Measurements from ENCODE around the gene MS4A3. TPM values are rescaled to one million over a fixed set of nuclear protein-coding genes. Genes with fewer than 3 reads are reported as not detected.
"Not testable (repeated sequence)": the region's sequence is repeated elsewhere in the genome, so short reads cannot be mapped to it uniquely, and the experiment has no call there.

MS4A3 gene
- polyA plus RNA-seq, 2 of the 4 experiments (the other 2 are of a cell fraction): not detected

- Histone ChIP-seq H3K9me3 (no peaks in the 10 kb centered on the region), H3K4me1 (no peaks in the 10 kb centered on the region), H3K27ac (no peak overlapping the region), H3K4me3 (no peak overlapping the region), H3K4me2 (no peak overlapping the region)
- CTCF ChIA-PET: no interaction called here
- no peak for FAIRE-seq
- peak in 1 of 2 experiments; percentile 4 for DNase-seq (ENCODE audit: low read depth in 1 of 2, low spot score in 1 of 2)
- POLR2A ChIA-PET: no interaction called here
- no peak for ATAC-seq
- TF ChIP-seq RNF2 (IDR thresholded peaks at IDR 0.05; ENCODE audit: borderline replicate concordance, low read depth) (no peak), ZFP36 (IDR thresholded peaks at IDR 0.05; ENCODE audit: borderline replicate concordance, partially characterized antibody) (no peak), FOSL2 (IDR thresholded peaks at IDR 0.05) (no peak), FOSL2 (CRISPR knock-in tag; IDR thresholded peaks at IDR 0.05) (peak; percentile 27; the same call in 1 of the 2 replicates), RCOR1 (IDR thresholded peaks at IDR 0.05; ENCODE audit: low read depth, low read length) (no peak), ZNF302 (CRISPR knock-in tag; IDR thresholded peaks at IDR 0.05) (no peak)
Observed at GRCh38 chr11:60098508-60098907, 42.0 kb downstream of the MS4A3 start.

- WGBS (ENCODE audit: missing lambda C conversion rate): 83% methylated on average over 1 of the region's 1 CpG
- H3K4me2 ChIP-seq: no peak overlapping the region
- no peak overlapping the region for H3K4me3 ChIP-seq
- no peak for DNase-seq (ENCODE audit: low read depth in 1 of 2, low spot score in 1 of 2)
- TF ChIP-seq KDM5A (IDR thresholded peaks at IDR 0.05) (no peak), HOXA7 (CRISPR knock-in tag; IDR thresholded peaks at IDR 0.05) (no peak), KDM1A (IDR thresholded peaks at IDR 0.05; ENCODE audit: low read depth) (no peak), HES2 (IDR thresholded peaks at IDR 0.05) (no peak), CTCF (IDR thresholded peaks at IDR 0.05) (no peak), JUN (IDR thresholded peaks at IDR 0.05) (no peak), EHMT2 (IDR thresholded peaks at IDR 0.05; ENCODE audit: low read depth) (no peak), HEYL (CRISPR knock-in tag; IDR thresholded peaks at IDR 0.05) (no peak), CHD4 (IDR thresholded peaks at IDR 0.05; ENCODE audit: borderline replicate concordance) (no peak), ZSCAN20 (CRISPR knock-in tag; IDR thresholded peaks at IDR 0.05) (no peak), NPAS2 (CRISPR knock-in tag; IDR thresholded peaks at IDR 0.05; ENCODE audit: borderline replicate concordance) (no peak), ATOH8 (CRISPR knock-in tag; IDR thresholded peaks at IDR 0.05; ENCODE audit: low read depth) (no peak), HMGXB4 (CRISPR knock-in tag; IDR thresholded peaks at IDR 0.05; ENCODE audit: borderline replicate concordance) (no peak), RFX5 (IDR thresholded peaks at IDR 0.05) (no peak), MAX (IDR thresholded peaks at IDR 0.05) (no peak)
- POLR2A ChIA-PET: no interaction called here
- ATAC-seq: no peak
- H3K9me3 ChIP-seq: no peaks in the 10 kb centered on the region
- CTCF ChIA-PET: interaction anchor here (0.6 kb wide), 1 partner anchor 318 kb away, joined by 3 read pairs; no protein-coding TSS in a partner anchor
- no peak for FAIRE-seq
- H3K4me1 ChIP-seq: no peaks in the 10 kb centered on the region
- no peak overlapping the region for H3K27ac ChIP-seq
Observed at GRCh38 chr11:60100516-60100915, 44.1 kb downstream of the MS4A3 start.

- ATAC-seq; H3K27ac ChIP-seq; H3K4me2 ChIP-seq; FAIRE-seq; H3K4me1 ChIP-seq; H3K4me3 ChIP-seq; H3K9me3 ChIP-seq; CTCF ChIA-PET; POLR2A ChIA-PET; DNase-seq (ENCODE audit: low read depth in 1 of 2, low spot score in 1 of 2): not testable (repeated sequence)
- 49% methylated on average over 11 of the region's 11 CpGs for WGBS (ENCODE audit: missing lambda C conversion rate)
Observed at GRCh38 chr11:60101368-60101767, 44.9 kb downstream of the MS4A3 start.

GRCh38 chr11:60104471-60105115 lies 48.1 kb downstream of the MS4A3 start:
- CTCF ChIA-PET: interaction anchor here (0.6 kb wide), 1 partner anchor 485 kb away, joined by 4 read pairs; no protein-coding TSS in a partner anchor
- H3K27ac ChIP-seq; POLR2A ChIA-PET; H3K4me2 ChIP-seq; H3K4me3 ChIP-seq; FAIRE-seq; H3K9me3 ChIP-seq; DNase-seq (ENCODE audit: low read depth in 1 of 2, low spot score in 1 of 2); ATAC-seq; H3K4me1 ChIP-seq: not testable (repeated sequence)
- WGBS (ENCODE audit: missing lambda C conversion rate): 60% methylated on average over 8 of the region's 8 CpGs

GRCh38 chr11:60108631-60109030 lies 52.2 kb downstream of the MS4A3 start:
- FAIRE-seq; H3K4me2 ChIP-seq; POLR2A ChIA-PET; H3K4me1 ChIP-seq; ATAC-seq; H3K9me3 ChIP-seq; H3K27ac ChIP-seq; DNase-seq (ENCODE audit: low read depth in 1 of 2, low spot score in 1 of 2); H3K4me3 ChIP-seq: not testable (repeated sequence)
- 49% methylated on average over 5 of the region's 5 CpGs for WGBS (ENCODE audit: missing lambda C conversion rate)
- CTCF ChIA-PET: interaction anchor here (1.1 kb wide), 1 partner anchor 211 kb away, joined by 3 read pairs; no protein-coding TSS in a partner anchor

Data from A549 (cell line).